Hepatocyte (in vitro differentiated cells): ENCODE data around the gene CYP2J2.

Source experiments
- CTCF ChIP-seq: fragments of 200-600 bp; sonication (generic); IDR thresholded peaks from 2 replicates; pipeline ENCODE4 v1.5.1; 2016; ENCODE audit warnings: antibody characterized with exemption, mild to moderate bottlenecking; ENCODE audit not compliant: poor library complexity
- EZH2 ChIP-seq: fragments of 200-600 bp; sonication (generic); IDR thresholded peaks from 2 replicates; pipeline ENCODE4 v1.6.1; 2016; ENCODE audit warnings: antibody characterized with exemption, mild to moderate bottlenecking, borderline replicate concordance

- no peak for TF ChIP-seq EZH2
- no peak for TF ChIP-seq CTCF
These were observed 45.8 kb upstream of the CYP2J2 start for GRCh38 chr1:59972216-59972927.
